ENCODE measurements around the gene AP2A1.
"Not testable (repeated sequence)": the region's sequence is repeated elsewhere in the genome, so short reads cannot be mapped to it uniquely, and the experiment has no call there.

Gene AP2A1

DNA sequence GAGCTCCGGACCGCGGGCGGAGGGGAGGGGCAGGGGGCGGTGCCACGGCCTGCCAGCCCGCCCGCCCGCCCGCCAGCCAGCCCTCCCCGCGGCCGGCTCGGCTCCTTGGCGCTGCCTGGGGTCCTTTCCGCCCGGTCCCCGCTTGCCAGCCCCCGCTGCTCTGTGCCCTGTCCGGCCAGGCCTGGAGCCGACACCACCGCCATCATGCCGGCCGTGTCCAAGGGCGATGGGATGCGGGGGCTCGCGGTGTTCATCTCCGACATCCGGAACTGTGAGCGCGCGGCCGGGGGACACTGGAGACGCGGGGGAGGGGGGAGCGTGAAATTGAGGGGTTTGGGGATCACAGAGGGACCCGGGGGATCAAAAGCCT, at the start of gene AP2A1:
TSS of gene AP2A1 (plus strand) at position 72 of the 370 bp plus-strand sequence. CDS start at position 205, 133 bp downstream.
- no peak for DNase-seq

DNA sequence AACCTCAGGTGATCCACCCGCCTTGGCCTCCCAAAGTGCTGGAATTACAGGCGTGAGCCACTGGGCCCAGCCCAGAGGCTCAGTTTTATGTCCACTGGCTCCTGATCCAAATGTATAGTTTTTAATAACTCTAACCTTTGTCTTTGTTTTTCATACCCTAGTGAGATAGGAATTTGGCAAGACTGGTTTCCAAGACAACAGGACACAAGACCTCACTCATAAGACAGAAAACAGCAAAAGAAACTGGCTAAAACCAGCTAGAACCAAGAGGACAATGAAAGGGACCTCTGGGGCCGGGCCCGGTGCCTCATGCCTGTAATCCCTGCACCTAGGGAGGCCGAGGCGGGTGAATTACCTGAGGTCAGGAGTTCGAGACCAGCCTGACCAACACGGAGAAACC, 48.3 kb upstream of the AP2A1 start:
- DNase-seq = no peak

DNA sequence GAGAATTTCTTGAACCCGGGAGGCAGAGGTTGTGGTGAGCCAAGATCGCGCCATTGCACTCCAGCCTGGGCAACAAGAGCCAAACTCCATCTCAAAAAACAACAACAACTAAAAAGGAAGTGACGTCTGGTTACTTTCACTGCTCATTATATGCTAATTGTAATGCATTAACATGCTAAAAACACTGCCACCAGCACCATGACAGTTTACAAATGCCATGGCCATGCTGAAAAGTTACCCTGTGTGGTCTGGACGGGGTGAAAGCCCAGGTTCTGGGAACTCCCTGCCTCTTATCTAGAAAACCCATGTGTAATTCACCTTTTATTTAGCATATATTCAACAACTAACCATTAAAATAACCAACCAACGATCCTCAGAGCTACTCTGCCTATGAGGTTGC, 47.8 kb upstream of the AP2A1 start:
- DNase-seq = no peak

DNA sequence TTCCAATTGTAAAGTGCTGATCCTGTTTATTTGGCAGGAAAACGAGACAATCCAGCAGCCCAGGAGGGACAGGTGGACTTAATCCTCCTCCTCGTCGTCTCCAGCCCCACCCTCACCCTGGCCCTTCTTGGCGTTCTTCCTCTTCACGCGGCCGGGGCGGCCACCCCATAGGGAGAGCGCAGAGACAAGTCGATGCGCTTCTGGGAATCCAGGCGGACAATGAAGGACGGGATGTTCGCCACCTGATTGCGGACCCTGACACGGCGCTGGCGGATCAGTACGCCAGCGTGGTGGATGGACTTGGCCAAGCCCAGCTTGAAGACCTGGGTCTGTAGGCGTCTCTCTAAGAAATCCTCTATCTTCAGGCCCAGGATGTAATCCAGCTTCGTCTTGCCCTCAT, 47.4 kb upstream of the AP2A1 start:
- not testable (repeated sequence) for DNase-seq

DNA sequence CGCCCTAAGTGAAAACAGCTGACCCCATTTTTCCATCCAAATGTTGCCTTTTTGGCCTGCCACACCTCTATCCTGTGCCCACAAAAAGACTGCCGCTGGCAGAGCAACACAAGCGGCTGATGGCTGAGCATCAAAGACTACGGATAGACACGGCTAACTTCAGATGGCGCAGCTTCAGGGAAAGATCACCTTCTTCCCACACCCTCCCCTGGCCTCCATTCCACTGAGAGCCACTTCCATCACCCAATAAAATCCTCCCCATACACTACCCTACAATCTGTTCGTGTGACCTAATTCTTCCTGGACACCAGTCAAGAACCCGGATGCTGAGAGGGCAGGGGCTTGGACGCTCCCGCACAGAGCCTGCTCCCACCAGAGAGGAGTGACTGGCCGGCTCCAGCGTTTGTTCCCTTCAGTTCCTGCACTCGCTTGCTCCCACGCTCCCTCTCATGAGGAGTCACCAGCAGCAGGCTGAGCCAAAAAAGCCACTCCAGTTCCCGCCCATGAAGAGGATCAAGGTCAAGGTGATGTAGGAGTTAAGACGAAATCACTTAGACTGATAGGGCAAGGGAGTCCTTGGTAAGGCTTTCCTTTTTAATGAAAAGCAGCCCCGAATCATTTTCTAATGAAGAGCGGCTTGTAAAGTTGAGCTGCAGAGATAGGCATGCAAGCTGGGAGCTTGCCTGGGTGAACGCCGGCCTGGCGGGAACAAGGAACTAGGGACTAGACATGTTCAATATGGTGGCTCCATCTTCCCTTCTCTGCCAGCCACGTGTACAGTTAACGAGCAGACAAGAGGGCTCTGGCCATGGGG, 39.4 kb upstream of the AP2A1 start:
- no peak for DNase-seq

DNA sequence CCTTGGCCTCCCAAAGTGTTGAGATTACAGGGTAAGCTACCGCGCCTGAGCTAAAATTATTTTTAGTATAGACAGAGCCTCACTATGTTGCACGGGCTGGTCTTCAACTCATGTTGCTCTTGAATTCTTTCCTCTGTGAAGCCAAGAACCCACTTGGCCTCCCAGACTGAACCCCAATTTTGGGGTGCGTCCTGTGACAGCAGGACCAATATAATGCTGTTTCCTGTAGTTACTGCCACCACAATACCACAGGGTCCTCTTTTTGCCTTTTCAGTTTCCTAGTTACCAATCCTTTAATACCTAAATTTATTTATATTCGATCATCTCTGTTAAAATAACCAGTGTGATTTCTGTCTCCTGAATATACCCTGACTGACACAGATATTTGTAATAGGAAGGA, 36.6 kb upstream of the AP2A1 start:
- DNase-seq = no peak

DNA sequence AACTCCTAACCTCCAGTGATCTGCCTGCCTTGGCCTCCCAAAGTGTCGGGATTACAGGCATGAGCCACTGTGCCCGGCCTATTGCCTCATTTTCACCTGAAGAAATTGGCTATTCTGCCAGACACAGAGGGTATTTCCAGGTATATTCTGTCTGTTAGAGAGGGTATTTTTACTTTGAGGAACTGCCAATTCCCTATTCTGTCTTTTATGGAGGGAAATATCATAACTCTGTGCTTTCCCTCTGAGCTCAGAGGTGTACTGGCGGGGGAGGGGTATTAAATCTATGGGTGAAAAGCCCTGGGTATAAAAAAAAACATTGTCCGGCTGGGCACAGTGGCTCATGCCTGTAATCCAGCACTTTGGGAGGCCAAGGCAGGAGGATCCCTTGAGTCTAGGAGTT, 28.5 kb upstream of the AP2A1 start:
- DNase-seq = no peak

DNA sequence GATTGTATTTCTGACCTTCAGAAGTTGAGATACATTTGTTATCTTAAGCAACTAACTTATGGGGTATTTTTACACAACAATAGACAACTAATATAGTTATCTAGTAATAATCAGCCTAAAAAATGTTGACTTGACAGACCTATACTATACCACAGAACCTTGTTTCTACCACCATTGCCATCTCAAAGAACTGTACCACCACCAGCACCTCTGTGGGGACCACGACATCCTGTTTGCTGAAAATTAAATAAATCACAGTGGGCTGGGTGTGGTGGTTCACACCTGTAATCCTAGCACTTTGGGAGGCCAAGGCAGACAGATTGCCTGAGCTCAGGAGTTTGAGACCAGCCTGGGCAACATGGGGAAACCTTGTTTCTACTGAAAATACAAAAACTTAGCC, 27.7 kb upstream of the AP2A1 start:
- DNase-seq = no peak

DNA sequence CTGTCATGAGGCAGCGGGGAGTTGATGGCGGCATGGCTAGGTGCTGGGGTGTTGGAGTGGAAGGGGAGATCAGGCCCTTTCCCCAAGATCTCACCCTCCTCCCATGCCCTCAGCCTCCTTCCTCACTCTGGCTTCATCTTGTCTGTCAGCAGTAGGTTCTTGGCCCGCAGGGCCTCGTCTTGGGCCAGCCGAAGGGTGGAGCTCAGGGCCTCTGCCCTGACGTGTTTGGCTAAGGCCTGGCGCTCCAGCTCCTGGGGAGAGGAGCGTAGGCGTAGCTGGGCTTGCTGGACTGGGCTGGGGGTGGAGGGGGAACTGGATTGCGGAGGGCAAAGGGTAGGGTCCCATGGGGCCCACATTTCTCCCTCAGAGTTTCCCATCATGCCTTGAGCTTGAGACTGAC, 26.9 kb upstream of the AP2A1 start:
- no peak for DNase-seq

DNA sequence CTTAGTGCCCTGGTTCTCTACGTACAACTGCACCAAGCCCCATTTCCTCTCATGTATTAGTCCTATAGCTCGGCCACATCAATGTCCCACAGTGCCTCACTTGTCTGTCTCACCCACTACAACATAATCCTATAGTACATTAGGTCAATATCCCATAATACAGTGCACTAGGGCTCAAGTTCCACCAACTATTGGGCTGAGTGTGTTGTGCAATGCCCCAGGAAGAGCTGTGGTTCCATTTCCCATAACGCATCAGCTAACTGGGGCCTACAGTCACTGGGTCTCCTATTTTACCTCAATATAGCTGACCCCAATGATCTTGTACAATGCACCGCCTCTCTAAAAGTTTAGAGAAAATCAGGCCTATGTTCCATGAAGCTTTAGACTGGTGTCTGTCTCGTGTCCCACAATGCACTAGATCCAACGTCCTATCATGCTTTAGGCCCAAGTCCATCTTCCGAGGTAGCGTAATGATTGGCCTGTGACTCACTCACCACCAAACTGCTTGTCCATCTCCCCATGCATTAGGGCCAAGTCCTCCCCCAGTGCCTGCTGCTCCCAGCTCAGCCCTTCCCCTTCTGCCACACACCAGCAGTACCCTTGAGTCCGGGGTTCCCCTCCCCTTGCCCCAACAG, 25.5 kb upstream of the AP2A1 start:
- no peak for DNase-seq

DNA sequence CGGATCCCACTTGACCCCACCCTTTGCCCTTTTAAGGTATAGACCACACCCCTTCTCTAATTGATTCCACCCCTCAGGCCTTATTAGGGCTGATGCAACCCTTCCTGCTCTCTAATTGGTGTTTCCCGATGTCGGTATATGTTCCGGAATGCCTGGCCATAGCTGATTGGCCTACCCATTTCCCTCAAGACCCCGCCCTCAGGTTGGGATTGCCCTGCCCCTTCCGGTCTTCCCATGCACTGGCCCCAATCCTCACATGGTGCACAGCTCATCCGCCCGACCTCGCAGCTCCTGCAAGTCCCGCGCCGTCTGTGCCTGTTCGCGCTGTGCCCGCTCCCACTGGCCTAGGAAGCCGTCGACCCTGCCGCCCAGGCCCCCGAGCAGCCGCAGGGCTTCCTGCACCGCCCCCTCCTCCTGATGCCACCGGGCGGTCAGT, 21.8 kb upstream of the AP2A1 start:
- no peak for DNase-seq

DNA sequence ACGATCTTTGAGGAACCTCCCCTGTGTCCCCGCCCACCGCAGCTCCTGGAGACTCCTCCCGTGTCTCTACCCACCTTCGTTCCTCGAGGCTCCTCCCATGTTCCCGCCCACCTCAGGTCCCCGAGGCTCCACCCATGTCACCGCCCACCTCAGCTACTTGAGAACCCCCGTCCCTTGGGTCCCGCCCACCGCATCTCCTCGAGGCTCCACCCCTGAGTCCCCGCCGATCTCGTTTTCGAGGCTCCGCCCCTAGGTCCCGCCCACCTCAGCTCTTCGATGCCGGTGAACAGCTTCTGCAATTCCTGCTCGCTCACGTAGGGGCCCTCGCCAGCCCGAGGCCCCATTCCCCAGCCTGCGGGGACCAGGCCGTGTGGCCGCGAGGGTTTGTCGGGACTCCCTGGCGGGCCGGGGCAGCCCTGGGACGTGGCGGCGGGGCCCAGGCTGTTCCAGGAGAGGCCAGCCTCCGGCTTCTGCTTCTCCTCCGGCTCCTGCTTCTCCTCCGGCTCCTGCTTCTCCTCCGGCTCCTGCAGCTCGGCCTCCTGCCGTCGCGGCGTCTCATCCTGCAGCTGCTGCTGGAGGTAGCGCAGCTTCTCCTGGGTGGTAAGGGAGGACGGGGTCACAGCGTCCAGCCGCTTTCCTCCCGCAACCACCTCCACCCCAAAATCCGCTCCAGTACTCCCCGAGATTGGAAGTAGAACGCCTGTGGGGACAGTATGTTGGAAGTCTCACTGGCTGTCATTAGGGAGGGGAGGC, 20.4 kb upstream of the AP2A1 start:
- no peak for DNase-seq

DNA sequence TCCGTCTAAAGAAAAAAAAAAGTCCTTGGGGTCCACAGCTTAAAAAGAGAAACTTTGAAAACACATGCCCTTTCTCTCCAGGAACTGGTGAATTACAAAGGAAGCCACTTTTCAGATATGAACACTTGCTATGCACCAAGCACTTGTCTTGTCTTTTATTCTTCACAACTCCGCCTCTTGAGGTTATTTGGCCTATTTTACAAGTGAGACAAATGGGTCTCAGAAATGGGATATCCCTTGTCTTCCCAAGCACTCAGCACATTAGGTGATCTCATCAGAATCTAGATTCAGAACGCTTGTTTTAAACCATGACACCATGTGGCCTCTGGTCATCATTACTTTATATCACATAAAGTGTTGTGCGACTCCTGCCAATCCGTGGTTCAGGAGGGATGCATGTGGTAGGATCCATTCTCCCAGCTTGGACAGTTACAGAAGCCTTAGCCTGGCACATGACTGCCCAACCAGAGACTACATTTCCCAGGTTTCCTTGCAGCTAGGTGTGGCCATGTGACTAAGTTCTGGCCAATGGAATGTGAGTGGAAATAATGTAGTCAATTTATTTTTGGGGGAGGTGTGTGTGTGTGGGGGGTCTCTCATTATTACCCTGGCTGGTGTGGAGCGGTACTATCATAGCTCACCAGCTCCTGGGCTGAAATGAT, 17.6 kb upstream of the AP2A1 start:
- no peak for DNase-seq

DNA sequence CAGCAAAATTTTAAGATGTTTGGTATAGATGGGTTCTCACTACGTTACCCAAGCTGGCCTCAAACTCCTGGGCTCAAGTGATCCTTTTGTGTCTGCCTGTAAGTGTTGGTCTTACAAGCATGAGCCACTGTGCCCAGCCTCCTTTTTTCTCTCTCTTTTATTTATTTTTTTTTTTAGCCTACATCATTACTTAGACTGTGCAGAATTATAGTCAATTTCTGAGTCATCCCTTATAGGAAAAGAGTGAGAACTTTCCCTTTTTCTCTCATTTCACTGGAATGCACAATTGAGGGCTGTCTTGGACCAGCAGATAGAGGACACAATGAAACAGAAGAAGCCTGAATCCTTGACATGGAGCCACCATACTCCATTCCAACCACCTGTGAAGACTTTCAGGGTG, 17.0 kb upstream of the AP2A1 start:
- no peak for DNase-seq

DNA sequence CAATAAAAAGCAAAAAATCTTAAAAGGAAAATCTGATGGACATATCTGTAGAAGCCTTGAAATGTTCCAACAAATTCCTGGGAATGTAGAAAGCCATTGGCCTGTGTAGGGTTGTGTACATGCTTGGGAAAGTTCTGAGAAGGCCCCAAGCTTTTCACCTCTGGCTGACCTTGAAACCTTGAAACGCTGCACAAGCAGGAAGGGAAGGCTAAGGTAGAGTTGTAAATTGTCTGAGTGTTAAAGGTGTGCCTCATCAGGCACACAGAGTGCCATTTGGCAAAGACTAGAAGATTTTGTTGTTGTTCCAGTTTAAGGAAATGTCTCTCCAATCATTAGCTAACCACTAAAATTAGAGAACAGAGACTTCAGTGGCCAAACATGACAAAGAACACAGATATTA, 14.1 kb upstream of the AP2A1 start:
- DNase-seq = no peak

DNA sequence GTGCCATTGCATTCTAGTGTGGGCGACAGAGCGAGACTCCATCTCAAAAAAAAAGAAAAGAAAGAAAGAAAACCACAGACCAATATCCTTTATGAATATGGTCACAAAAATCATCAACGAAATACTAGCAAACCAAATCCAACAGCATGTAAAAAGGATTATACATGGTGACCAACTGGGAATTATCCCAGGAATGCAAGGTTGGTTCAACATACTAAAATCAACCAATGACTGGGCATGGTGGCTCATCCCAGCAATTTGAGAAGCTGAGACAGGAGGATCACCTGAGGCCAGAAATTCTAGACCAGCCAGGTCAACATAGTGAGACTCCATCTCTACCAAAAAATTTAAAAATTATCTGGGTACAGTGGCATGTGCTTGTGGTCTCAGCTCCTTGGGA, 10.8 kb upstream of the AP2A1 start:
- DNase-seq = no peak

DNA sequence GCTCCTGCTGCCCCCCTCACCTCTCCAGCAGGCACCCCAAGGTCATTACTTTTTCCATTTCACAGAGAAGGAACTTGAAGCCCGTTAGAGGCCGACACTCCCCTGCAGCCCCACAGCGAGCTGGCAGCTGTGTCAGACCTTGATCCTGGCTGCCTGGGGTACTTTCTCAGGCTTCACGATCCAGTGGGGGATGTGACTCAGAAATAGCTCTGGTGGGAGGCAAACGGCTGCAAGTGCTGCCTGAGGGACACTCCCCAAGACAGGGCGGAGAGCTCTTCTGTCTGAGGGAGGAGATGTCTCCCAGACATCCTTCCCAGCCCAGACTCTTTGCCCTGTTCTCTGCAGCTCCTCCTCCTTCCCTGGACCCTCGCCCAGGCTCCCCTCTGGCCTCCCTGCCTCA, 8.5 kb upstream of the AP2A1 start:
- DNase-seq = no peak

DNA sequence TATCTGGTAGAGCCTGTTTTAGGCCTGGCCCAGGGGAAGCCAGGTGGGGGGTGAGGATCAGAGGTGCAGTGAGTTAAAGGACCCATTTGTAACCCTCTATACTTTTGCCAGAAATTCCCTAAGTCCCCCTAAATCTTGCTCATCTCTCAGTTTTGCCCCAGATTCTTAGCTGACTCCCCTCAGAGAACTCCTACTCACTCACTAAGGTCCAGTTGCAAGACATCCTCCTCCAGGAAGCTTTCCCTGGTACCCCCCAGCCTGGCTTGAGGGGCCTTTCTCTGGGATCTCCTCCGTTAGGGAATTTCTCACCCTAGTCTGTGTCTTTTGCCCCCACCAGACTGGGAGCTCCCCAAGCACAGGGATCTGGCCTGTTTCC, 5.6 kb upstream of the AP2A1 start:
- DNase-seq = no peak

DNA sequence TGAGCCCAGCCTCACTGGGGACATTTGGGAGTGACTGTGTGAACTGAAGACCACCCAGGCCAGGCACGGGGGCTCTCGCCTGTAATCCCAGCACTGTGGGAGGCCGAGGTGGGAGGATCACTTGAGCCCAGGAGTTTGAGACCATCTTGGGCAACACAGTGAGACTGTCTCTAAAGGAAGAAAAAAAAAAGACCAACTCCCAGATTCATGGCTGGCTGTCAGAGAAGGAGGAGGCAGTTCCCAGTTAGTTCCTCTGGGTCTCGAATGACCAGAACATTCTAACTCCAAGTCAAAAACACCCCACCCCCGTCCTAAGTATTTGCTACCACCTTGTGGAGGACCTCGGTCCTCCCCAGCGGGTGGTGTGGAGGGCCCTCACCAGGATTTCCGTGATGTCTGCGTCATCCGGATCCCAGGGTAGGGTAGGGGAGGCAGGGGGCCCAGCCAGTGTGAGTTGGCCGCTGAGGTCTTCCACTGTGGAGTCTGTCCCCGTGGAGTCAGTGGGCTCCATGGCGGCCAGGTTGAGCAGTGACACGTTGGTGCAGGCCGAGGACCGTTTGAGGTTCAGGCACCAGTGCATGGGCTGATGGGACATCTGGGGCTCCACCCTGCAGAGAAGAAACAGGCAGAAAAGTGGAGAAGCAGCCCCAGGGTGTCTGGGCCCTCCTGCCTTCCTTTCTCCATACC, 5.0 kb upstream of the AP2A1 start:
- DNase-seq = no peak

DNA sequence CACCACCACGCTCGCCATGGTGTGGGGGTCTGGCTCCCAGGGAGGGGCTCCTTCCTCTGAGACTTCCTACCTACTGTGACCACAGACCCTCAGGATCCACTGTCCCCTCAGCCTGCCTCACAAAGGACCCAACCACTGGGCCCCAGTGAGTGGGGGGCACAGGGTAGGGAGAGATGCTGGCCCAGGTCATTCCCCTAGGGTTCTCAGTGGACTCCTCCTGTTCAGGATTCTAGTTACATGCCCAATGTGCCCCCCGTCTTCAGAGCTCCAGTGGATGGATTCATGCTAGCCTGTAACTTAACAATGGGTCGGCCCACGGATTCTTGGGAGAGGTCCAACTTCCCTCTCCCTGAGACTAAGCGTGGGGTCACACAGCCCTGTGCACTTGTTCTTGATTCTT, 3.6 kb upstream of the AP2A1 start, which contains the start of gene TSKS:
TSS of gene TSKS (minus strand) at position 77 of the 400 bp plus-strand sequence. CDS start at position 18, 59 bp downstream.
- no peak for DNase-seq

DNA sequence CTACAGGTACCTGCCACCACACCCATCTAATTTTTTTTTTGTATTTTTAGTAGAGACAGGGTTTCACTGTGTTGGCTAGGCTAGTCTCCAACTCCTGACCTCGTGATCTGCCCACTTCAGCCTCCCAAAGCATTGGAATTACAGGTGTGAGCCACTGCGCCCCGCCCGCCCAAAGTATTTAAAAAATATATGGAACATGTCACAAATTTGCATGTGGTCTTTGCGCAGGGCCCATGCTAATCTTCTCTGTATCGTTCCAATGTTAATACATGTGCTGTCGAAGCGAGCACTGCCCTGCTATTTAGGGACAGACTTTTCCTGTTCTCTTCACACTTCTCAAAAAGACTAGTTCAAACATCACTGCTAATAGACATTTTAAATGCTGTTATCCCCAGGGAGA, 2.5 kb upstream of the AP2A1 start:
- no peak for DNase-seq

DNA sequence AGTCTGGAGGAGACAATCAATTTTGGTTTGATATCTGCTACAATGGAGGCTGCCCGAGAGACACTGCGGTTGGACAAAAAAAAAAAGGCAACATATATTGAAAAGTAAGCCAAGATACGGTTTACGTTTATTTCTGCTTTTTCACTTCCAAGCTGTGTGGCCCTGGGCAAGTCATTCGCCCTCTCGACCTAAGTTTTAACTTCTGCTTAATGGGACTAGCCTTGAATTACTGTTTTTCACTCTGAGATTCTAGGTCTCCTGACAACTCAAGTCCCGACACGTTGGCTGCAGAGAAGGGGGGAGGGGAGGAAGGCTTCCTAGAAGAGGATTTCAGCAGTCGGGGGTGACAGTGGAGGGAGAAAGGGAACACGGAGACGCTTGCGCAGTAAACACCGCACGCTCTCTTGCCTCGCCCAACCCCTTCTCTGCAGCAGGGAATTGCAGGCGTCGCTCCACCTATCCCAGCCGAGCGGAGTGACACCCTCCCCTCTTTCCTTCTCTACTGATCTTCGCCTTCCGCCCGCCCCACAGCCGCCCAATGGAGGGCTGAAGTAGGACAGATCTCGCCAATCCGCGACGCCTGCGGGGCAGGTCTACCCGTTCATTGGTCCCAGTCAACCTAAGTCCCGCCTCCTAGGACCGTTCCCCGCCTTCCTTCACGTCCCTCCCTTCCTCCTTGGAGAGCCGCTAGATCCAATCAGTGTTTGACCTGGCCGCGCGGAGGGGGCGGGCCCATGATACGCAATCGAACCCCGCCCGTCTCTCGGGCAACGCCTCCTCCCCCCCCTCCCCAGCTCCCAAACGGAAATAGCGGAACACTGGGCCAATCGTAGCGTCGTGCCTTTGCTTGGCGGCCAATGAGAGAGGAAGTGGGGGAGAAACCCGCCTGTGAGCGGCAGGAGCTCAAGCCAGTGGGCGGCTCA, 533 bp upstream of the AP2A1 start:
- peak; percentile 100 for DNase-seq
